Sigmoid colon (tissue), 4 donors: ENCODE results near the gene SULT2B1.

Source experiments
- CTCF ChIP-seq, 4 experiments: fragments of 450-650 bp in 3 of 4; fragments of 200-600 bp in 1 of 4; IDR thresholded peaks; one replicate each; pipeline ENCODE4 v1.5.1; 2016 to 2019; ENCODE audit warnings: antibody characterized with exemption in 4 of 4, mild to moderate bottlenecking in 3 of 4, moderate library complexity in 2 of 4
- POLR2A ChIP-seq, 2 donors: fragments of 450-650 bp; IDR thresholded peaks; one replicate each; pipeline ENCODE4 v1.6.1; 2016; ENCODE audit warnings: antibody characterized with exemption in 2 of 2, mild to moderate bottlenecking in 2 of 2, moderate library complexity in 2 of 2
- POLR2AphosphoS5 ChIP-seq, 4 donors: sonication (generic); formaldehyde crosslinking; IDR thresholded peaks; one replicate each; pipeline ENCODE4 v1.6.1; 2017; ENCODE audit warnings: antibody characterized with exemption in 4 of 4

GRCh38 chr19:48556163-48556562 is 4.2 kb downstream of the SULT2B1 start:
- TF ChIP-seq CTCF (IDR thresholded peaks at IDR 0.05) (no peak), POLR2AphosphoS5 (IDR thresholded peaks at IDR 0.05) (no peak), POLR2A (IDR thresholded peaks at IDR 0.05) (no peak)
